GM21737 (cell line): ENCODE results near the gene VEZT.

Experiments used
- ATAC-seq: cut with Tn5 transposase; IDR thresholded peaks from one replicate; pipeline ENCODE4 v1.9.1; 2021; ENCODE audit warnings: mild to moderate bottlenecking, moderate library complexity; ENCODE audit not compliant: unreplicated experiment

Gene VEZT

DNA sequence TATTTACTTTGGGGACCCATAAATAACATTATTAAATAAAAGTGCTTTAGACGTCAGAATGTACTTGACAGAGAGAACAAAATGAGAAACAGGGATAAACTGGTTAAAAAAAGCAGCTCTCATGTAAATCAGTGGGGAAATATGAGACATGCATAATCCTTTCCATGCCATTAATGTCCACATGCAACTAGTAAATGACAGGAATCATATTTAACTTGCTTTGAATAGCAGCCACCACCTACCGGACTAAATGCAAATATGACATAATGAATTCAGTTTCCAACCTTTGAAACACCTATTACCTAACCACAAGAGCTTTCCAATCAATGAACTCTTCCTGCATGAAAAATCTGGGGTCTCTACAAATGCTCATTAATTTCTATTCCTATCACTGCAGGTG lies 20.0 kb upstream of the VEZT start:
- ATAC-seq = no peak

DNA sequence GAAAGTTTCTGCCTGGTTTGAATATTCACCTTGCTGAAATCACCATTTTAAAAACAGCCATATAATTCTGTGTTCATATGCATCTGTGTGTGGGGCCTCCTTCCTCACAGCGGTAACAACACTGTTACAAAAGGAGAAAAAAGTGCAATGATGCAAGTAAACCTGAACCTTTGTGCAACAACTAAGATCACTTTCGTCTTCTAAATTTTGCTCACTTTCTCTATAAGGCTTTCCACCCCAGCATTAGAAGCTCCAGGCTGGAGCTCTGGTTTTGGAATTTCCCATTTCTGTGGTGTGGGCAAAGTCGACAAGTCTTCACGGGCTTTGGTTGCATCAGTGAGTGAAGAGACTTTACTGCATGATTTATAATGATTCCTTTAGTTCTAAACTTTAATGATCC lies 18.7 kb upstream of the VEZT start:
- peak; percentile 53 for ATAC-seq

DNA sequence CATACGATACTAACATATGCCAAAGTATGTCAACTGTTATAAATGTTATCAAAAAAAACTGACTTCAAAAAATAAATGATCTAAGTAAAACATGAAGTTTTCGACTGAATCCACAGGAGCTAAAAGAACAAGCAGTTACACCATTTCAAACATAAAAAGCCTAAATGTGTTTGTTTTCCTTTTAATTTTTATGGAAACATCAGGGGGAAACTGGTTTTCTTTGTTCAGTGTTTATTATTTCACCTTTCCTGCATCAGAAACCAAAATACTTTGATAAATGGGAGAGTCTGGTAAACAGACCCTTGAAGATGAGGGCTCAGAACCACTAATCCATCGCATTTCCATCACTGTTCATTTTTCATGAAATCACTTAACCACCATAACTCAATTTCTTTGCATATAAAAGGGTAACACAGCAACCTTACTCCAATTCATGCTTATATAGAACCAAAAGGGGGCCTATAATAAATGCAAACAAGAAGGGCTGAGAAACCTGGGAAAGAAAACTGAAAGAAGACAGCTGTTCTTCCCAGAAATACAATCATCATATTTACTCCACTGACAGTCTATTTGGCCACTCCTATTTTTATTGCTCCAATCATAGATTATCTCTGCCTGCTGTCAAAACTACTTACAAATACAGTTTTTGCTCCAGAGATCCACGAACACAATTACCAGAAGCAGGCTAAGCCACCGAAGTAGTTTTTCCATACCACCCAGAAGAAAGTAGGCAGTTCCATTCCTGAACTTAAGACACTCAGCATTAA lies 17.3 kb upstream of the VEZT start:
- no peak for ATAC-seq

DNA sequence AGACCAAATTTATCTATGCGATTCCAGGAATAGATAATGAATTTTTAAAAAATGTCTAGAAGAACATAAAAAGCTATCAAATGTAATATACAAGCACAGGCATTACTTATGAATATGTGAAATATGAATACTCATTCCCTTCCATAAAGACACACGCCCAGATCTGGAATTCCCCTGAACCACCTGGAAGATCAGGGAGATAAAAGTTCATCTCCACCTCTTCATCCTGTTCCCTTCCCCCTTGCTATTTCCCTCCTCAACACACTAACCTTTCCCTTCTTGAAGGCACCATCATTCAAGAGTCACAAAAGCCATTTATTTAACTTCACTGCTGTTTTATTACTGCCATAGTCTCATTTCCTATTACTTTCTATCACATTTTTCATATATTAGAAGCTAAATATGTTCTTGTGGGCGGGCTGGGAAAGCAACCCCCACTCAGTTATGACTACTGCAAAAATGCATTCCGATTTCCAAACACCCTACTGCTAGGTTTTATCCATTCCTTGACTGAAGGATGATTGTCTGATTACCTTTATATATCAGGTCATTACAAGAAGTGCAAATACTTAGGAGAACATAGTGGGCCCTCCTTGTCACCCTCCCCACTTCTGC lies 16.4 kb upstream of the VEZT start:
- no peak for ATAC-seq

DNA sequence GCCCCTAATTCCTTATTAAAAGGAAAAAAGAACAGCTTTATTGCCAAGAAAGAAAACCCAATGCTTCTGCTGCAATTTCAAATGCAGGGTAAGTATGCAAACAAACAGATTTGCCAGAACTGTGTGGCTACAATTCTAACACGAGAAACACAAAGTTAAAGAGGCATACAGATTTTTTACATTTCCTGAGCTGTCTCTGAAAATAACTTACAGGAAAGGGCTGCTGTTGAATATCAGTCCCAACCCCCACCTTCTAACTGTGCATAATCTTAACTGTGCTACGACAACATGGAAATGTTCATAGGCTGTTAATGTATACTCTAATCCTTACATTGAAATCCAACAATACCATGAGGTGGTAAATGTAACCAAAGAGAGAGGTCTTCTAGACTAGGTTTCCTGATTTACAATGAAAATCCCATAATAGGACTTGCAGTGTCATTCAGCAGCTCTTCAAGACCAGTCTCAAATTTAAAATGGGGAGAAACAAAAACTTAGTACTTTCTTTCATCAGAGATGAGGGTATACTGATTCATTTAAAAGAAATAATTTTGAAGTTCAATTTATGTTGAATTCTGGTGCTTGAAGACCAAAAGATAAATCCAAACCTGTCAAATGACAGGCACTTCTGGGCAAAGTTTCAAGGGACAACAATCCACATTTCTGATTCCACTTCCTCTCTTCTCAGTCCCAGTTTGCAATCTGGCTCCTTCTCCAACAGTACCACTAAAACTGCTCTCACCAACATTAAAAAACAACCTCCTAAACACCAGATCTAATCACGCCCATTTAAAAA lies 14.7 kb upstream of the VEZT start:
- ATAC-seq = no peak

DNA sequence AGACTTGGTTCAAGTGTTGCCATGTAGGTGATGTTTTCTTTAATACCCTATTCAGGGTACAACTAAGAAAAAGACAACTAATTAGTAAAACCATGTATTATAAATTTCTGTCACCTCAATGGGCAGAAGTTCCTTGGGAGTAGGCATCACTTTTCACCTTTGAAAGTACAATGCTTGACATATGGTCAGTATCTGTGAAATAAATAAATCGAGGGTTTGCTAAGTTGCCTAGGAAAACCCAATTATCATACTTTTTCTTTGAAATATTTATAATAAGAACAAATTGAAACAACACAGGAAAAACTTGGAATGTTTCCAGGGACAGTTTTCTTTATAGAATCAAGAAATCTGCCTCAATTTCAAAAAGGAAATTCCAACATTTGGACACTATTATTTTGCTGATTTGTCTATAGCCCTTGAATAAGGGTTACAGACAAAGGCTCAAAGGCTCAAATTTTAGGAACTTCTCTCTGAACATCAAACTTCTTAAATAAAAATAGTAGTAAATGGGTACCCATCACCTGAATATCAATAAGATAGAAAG lies 14.0 kb upstream of the VEZT start:
- no peak for ATAC-seq

DNA sequence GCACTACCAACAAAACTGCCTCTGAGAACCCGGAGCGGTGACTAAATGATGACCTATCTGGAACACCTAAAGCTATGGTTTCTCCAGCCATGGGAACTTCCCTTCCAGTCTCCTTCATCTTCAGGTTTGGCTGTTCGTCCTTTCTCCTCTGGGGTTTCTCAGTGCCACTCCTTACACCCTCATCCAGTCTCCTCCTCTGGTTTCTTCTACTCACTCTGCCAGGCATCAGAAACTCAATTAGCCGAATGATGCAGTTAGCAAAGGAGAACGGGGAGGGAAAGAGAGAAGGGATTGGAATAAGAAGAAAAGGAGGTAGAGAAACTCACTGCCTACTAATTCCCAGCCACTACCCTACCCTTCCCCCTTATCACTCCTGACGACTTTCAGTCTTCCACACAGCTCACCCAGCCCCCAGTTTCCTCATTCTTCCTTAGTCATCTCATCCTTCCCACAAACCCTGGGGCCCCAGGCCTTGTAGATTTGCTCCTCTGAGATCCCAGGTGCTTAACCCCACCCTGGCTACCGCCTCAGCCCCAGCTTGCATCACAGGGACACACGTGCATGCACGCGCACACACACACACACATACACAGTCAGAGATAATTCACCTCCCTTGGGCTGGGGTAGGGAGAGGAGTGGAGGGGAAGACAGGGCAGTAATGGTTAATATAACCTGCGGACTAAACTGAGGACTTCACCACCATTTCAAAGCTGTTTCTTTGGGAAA lies 13.3 kb upstream of the VEZT start:
- no peak for ATAC-seq

DNA sequence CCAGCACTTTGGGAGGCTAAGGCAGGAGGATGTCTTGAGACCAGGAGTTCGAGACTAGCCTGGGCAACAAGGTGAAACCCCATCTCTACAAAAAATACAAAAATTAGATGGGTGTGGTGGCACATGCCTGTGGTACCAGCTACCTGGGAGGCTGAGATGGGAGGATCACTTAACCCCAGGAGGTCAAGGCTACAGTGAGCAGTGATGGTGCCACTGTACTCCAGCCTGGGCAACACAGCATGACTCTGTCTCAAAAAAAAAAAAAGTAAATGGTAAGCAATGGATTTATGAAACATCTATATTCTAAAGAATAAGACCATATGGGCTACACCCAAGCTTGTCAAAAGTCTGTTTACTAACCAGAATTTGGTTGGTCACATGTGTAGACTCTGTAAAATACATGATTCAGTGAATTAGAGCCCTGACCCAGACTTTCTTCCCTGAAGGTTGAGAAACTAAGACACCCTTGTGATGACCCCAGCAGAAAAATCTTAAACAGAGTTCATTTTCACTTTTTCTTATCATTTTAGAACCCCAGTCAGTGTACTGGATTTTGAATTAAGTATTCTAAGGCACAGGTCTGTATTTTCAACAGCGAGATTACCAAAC lies 12.5 kb upstream of the VEZT start:
- no peak for ATAC-seq

DNA sequence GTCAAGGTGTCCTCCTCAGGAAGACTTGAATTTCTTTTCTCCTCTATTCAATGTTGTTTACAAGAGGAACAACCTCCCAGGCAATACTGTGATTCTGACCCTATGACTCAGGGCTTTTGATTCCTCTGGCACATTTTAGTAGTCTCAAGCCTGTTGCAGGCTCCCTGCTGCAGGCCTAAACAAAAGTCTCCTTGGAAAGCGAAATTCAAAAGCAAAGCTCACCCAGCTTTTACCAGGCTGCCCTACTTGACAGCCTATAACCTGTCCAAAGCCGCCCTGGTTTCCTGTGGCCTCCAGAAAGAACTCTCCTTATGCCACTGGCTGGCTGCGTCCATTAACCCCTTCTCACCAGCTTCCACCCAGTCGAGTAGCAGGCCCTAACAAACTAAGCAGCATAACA lies 11.9 kb upstream of the VEZT start:
- no peak for ATAC-seq

DNA sequence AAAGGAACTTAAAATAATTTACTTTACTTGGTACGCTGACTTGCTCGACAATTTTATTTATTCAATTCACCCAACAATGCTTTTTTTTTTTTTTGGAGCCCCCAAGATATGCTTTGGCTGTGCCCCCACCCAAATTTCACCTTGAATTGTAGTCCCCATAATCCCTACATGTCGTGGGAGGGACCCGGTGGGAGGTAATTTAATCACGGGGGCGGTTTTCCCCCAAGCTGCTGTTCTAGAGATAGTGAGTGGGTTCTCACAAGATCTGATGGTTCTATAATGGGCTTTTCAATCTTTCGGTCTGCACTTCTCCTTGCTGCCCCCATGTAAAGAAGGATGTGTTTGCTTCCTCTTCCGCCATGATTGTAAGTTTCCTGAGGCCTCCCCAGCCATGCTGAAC lies 10.7 kb upstream of the VEZT start:
- no peak for ATAC-seq

DNA sequence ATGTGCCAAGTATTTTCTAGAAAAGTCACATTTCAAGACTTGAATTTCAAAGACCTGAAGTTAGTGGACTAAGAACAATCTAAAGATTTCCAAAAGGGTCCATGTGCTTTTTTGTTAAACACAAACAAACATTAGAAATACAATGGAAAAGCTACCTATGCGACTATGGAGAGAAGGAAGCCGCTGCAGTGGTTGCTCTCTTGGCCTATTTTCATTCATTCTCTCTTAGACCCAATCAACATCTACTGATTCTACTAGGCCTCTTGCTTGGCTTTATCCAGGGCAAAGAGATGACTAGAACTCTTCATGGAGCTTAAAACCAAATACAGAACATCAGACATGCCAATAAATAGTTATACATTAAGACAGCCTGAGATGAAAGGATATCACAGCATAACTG lies 10.2 kb upstream of the VEZT start:
- no peak for ATAC-seq

DNA sequence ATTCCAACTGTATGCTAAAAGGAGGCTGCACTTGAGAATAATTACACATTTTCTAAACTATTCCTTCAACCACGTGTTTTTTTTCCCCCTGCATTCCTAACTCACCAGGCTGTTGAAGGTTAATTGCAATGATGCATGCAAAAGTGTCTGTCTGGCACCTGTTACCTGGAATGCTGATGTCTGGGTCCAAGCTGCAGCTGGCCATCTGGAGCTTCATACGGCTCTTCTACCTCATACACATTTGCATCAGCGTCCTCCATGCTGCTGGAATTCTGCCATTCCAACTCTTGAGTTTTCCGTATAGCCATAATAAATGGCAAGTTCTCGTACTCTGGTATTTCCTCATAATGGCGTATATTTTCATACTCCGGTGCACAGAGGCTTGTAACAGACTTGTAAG lies 8.9 kb upstream of the VEZT start:
- ATAC-seq = no peak

DNA sequence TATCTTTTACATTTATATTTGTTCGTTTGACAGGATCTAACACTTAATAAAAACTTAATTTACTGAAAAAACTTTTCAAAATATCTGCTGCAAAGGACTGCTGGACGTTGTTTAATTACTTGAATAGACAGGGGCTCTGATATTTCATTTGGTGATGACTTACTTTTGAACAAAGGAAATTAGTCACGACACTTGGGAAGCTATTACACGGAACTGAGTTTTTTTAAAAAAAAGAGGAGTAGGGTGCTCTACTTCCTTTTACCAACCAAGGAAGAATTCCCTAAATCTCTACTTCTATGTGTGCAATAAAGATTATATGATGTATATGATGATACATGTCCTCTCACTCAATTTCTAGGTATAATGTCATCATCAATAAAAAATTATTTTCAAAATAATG lies 5.0 kb upstream of the VEZT start:
- ATAC-seq = no peak

DNA sequence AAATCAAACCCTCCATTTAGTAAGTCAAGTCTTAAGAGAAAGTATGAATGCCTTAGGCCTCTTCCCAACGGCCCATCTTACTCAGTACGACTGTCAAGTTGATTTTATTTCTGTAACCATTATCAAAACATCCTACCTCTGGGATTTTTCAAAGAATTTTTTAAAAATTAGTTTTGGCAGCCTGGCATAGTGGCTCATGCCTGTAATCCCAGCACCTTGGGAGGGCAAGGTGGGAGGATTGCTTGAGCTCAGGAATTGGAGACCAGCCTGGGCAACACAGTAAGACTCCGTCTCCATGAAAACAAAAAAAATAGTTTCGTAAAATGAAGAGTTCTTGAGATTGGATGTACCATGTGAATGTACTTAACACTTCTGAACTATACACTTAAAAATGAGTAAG lies 4.5 kb upstream of the VEZT start:
- ATAC-seq = no peak

DNA sequence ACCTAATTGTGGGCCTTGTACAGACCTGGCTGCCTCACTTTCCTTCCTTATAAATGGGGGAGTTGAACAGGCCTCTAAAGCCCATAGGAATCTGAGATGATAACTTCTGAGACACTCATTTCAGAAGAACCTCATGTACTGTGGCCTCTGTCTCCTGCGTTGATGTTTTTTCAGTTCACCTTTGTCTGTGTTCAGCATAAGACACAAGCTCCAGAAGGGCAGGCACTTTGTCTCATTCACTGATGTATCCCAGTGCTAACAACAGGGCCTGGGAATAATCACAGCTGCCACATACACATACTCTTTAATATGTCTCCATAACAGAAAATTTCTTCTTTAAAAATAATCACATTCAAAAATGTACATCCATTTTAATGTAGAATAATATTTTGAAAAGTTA lies 3.7 kb upstream of the VEZT start:
- ATAC-seq = no peak

DNA sequence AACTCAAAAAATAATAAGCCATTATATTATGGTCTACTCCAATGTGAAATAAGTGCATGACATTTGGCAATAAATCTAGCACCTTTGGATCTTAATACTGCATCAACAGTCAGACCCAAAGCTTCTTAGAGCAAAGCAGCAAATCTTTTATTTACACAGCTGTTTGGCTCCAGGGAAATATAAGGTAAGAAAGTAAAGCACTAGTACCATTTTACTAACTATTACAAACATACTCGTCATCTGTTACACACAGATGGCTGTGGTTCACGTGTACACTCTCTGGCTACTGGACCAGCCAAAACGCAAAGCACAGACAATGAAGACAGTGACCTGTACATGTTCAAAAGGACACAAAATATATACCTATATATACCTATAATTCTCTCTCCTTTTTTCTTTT lies 3.1 kb upstream of the VEZT start:
- no peak for ATAC-seq

DNA sequence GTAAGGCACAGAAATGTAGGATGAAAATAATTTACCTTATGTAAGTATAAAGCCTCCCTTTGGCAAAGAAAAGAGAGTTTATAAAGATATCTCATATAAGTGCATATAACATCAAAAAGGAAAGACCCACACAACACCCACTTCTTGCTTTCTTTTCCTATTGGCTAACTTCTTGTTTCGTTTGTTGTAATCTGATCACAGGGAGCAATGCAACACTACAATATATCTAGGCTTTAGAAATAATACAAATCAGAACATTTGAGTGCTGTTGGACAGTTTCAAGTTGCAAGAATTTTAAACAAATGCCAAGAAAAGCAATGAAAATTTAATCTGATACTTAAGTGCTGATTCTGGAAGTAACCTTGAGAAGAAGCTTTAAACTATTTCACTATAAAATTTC lies 1.7 kb upstream of the VEZT start:
- ATAC-seq = no peak

DNA sequence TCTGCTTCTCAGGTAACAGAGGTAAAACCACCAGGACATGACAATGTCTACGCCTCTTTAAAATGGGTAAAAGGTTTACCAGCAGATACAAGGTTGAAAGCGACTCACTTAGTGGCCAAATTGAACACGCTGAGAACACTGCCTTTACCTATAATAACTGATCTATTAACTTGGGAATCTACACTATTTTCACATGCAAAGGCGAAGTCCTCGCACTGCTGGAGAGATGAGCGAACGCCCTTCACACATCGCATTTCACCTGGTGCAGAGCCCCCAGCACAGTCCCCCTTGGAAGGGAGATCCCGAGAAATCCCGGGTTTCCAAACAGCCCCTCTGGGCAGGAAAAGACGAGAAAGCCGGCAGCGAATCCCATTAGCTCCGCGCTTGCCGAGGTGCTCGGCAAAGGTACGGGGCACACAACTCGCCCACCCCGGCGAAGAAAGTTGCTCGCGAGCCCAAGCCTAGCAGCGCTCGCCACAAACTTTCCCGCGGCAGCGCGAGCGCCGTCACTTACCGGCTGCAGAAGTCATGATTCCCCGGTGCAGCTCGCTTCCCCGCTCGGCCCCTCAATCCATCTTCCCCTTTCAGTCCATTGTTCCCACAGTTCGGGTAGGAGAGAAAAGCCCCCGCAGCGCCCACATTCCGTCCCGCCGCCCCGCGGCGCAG lies 763 bp upstream of the VEZT start:
- peak; percentile 25 for ATAC-seq

DNA sequence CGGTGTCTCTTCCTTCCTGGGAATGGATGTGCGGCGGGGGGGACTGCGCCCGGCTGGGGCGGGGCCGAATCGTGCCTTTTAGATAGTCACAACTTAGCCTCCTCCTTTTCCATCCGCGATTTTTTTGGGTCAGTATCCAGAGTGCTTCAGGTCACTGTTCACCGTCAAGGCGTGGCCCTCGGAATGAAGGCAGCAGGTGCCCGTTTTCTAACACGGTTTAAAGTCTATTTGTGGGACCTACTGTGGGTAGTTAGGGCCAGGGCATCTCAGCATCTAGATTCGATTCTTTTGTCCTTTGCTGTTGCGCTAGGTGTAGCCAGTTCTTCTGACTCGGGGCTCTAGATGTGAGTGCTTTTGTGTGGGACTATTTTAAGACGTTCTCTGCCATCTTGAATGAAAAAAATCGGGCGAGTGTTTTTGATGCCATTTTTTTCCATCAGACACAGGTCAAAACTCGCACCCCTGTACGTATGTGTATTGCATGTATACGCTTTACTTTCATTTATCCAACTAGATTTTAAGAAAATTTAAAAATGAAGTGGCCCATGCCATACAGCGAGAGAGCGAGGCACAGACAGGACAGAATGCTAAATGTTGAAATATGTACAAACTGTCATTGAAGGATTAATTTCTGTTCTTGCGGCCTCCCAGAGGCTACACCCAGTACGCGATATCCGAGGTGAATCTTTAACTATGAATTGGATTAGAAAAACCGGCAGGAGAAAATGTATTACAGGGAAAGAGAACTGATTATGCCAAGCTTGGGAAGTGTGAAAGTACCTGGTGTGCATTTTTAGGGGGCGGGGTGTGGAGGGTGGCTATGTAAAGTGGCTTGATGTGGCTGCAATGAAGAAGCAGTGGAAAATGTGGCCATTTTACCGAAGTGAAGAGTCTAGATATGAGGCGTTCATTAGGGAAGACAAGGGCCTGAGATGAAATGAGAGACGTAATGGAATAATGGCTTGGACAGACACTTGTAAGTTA lies 835 bp downstream of the VEZT start:
- ATAC-seq = peak; percentile 1
